HG03378 (cell line): ENCODE measurements around the gene CCNL2.

Source experiments
- ATAC-seq: cut with Tn5 transposase; IDR thresholded peaks from one replicate; pipeline ENCODE4 v1.9.1; 2021; ENCODE audit warnings: mild to moderate bottlenecking, moderate library complexity; ENCODE audit not compliant: unreplicated experiment

The CCNL2 gene

DNA sequence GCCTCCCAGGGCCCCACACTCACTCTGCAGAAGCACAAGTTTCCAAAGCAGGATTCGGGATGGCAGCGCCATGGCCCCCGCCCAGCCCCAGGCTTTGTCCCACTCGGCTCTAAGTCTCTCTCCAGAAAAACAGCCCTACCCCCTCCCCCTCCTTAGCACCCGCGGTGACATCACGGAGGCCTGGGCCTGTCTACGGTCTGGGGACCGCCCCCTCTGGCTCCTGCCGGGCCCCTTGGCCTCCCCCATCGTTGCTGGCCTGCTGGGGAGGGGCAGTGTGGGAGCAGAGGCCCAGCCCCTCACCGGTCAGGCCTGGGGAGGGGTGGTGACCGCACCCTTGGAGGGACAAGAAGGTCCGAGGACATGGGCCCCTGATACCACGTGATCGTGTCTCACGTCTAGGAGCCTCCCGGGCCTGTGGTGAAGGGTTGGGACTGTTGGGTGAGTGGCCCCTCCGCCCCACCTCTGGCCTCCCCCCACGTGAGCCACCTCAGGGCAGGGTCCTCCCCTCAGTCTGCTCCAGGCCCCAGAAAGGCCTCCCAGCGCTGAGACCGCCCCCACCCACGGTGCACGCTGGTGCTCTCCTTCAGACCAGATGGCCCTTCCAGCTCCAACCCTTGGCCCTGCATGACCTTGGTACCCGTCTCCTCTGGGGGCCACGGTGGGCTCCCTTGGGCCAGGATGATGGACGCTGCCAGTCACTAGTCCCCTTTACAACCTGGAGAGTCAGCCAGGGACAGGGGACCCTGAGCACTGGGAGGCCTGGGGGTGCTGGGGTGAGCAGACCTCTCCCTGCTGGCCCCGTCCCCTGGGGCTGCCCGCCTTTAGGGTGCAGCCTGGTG, 40.5 kb downstream of the CCNL2 start, which contains the start of gene MXRA8:
Gene MXRA8, minus strand, starts transcription at position 123 of the 839 bp plus-strand sequence. Its CDS starts 51 bp downstream, at position 72.
- ATAC-seq: no peak

GRCh38 chr1:1357871-1358432, 41.2 kb downstream of the CCNL2 start:
- no peak for ATAC-seq

DNA sequence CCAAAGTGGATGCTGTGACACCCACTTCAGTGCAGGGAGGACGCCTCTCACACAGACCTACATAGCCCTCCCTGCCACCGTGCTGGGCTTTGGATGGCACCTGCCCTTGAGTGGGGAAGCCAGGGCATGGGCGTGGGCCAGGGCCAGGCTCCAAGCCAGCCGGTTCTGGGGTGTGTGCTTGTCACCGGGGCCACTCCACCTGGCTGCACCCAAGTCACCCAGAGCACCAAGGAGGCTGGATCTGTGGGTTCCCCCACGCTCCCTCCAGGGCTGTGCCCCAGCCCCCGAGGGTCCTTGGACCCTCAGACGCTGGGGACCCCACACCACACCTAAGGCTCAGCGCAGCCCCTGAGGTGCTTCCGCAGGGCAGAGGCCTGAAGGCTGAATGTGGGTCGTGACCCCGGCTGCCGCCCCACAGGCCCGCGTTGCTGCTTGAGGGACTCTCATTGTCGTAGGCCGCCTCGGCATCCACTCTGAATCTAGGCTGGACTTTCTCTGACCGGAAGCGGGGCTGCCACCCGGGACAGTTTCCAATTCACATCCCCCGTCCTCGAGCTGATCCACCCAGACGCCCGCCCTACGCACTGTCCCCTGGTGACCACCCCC, 42.2 kb downstream of the CCNL2 start:
- no peak for ATAC-seq

GRCh38 chr1:1356166-1356795, 42.9 kb downstream of the CCNL2 start:
- ATAC-seq: no peak

DNA sequence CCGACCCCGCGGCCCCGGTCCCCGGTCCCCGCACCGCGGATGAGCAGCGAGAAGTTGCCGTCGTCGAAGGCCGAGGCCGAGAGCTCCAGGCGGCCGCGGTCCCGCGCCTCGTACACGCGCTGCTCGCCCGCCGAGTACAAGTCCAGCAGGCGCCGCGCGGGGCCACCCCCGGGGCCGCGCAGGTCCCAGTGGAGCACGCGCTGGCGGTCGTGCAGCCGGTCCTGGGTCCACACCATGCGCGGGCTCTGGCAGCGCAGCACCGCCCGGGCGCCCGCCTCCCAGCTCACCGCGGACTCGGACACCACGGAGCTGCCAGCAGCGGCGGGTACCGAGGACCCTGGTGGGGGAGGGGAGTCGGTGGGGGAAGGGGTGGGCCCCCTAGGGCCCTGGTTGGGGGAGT, 43.7 kb downstream of the CCNL2 start:
- ATAC-seq: no peak

- no peak for ATAC-seq
Measured at GRCh38 chr1:1354271-1355247, 44.6 kb downstream of the CCNL2 start.

DNA sequence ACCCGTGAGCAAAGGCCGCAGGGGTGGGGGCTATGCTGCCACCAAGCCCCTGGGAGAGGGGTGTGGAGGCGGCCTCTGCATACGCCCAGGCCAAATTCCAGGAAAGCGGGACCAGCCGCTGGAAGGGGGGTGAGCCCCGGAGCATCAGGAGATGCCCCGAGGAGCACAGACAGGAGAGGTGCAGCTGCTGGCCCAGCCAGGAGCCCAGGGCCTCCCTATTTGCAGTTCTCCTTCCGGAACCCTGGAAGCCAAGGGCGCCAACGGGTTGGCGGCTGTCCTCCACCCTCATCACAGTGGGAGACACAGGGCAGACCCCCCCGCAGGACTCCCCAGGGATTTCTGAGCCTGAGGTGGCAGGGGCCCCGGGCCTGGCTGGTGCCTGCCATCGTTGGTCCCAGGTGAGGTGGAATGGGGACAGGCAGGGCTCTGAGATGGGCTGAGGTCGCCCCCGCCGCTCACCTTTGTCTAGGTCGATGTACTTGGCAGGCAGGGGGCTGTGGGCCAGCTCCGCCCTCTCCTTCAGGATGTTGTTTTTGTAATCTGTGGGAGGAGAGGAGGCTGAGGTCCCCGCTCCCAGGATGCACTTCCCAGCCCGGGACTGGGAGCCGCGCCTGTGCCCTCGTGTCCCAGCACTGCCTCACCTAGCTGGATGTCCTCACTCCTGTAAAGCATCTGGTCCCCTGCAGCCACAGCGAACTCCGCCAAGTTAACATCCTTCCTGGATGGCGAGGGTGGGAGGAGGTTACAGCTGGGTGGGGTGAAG, 45.6 kb downstream of the CCNL2 start:
- no peak for ATAC-seq

- no peak for ATAC-seq
Measured at GRCh38 chr1:1352786-1353388, 46.2 kb downstream of the CCNL2 start.

GRCh38 chr1:1351511-1352427, 47.4 kb downstream of the CCNL2 start:
- ATAC-seq: no peak

DNA sequence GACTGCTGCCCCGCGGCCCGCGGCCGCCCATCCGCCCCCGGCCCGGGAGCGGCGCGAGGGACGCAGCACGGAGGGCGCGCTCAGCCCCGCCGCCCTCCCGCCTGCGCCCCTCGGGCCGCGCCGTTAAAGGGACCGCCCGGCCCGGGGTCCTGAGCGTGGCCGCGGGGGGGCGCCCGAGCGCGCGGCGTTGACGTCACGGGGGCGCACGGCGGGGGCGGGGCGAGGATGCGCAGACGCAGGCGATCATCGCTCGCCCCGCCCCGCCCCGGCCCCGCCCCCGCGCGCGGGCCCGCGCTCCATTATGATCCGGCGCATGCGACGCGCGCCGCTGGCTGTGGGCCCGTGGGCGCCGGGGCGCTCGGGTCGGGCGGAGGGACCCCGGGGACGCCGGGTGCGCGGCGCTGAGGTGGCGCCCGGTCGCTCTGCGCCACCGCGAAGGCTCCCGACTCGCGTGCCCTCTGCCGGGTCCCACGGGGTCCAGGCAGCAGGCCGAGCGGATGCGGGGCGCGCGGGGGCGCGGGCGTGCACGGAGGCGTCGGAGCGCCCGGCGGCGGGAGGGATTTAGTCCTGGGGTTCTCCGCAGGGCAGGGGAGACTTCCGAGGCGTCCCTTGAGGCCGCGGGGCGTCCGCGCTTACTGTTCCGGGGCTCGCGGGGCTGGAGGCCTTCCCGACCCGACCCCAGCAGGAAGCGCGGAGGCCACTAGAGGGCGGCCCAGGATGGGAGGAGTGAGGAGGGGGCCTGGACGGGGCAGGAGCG, 49.7 kb downstream of the CCNL2 start, which contains the start of gene DVL1:
Gene DVL1, minus strand, starts transcription at position 163 of the 757 bp plus-strand sequence. CDS start 353 bp downstream, outside the sequence.
- no peak for ATAC-seq

DNA sequence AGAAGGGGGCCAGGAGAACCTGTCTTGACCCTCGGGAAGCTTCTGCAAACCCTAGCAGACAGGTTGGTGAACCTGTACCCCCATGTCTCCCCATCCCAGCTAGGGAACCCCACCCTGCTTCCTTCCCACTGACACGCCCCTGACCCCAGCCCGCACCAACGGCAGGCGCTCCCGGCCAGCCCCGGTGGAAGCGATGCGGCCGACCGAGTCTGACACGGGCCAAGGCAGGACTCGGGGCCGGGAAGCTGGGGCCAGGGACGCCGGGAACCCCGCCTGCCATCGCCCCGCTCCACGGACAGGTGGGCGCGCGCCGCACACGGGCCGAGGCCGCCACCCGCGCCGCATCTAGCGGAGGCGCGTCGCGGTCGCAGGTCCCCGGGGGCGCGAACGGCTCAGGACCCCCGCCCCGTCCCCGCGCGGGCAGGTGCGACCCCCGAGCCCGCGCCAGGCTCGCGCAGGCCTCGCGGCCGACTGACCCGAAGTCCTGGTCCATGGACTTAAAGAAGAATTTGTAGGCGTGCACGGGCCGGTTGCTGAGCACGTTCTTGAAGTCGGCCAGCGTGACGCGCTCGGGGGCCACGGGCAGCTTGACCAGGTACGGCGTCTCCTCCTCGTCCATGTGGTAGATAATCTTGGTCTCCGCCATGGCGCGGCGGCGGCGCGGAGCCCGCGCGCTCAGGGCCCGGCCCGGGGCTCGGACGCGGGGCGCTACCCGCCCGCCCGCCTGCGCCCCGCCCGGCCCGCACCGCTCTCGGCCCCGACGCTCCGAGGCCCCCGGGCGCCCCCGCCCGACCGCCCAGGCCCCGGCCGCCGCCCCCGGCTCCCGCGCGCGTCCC, 50.5 kb downstream of the CCNL2 start:
- no peak for ATAC-seq

DNA sequence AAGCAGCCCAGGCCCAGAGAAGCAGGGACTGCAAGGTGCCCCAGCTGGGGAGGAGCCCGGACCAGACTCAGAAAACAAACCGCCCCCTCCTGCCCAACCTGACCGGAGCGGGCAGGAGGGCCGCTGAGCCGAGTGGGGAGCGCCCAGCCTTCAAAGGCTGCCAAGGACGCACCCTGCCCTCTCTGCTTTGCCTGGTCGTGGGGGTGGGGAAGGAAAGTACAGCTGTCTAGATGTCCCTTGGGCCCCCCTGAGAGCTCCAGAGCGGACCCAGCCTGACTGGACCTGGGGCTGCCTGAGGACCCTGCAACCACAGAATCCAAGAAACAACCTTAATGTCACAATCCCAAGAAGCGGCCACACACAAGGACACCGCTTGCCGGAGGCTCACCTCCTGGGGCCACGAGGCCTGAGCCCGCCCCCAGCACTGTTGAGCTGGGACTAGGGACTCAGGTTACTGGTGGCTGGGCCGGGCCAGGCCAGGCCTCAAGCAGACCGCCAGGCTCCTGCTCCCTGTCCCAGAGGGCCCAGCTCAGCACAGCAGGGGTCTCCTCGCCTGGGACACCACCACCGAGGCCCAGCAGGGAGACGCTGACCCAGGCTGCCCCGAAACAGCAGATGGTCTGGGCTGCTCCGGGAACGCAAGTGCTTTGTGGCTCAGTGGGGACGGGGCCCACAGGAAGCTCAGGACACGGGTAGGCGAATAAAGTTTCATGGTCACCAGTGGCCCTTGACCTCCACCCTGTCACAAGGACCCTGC, 51.3 kb downstream of the CCNL2 start:
- no peak for ATAC-seq

DNA sequence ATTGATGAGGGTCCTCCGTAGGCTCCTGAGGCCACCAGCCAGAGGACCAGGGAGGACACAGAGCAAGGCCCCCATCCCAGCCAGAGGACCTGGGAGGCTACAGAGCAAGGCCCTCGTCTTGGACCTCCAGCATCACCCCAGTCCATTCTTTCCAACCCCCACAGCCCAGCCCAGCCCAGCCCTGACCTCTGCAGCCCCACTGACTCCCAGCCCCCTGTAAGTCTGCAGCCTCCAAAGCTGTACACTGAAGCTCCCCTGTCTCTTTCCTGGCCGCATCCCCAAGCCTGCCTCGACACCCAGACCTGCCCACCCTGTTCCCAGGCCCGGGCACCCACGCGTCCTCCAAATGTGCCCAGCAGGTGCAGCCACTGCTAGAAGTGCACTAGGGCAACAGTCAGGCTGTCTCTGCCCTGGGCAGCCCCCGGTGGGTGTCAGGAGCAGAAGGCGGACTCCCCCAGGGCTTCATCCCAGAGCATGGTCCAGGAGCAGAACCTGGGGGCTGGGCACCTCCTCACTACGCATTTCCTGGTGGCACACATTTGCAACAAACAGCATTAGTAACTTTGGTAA, 52.0 kb downstream of the CCNL2 start:
- ATAC-seq: no peak

DNA sequence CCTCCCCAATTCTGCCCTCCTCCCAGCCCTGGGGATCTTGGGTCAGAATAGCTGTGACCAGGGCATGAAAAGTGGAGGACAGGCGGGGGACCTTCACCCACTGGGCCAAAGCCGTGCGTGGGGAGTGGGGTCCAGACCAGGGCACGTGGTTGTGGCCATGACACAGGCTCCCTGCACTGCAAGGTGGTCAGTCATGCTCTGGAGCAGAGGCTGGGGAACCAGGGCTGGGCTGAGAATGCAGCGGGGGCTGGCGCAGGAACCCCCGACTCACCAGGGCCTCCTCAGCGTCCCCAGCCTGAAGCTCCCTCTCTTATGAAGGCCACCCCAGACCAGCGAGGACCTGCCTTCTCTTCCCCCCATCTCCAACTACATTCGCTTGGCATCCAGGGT, 52.6 kb downstream of the CCNL2 start:
- ATAC-seq: no peak

- no peak for ATAC-seq
Measured at GRCh38 chr1:1345860-1346500, 53.2 kb downstream of the CCNL2 start.
